NCI-H526 (cell line): ENCODE data around the gene GRIA4.

ENCODE experiments used
- DNase-seq, 2 experiments: peaks; one replicate each; lab custom pipeline; 2025; lab: John Stamatoyannopoulos, UW

The GRIA4 gene

GRCh38 chr11:105860105-105860504, 250.2 kb downstream of the GRIA4 start:
- DNase-seq = no peak

- peak in 1 of 2 experiments; percentile 31 for DNase-seq
Measured at GRCh38 chr11:105861225-105861624, 251.4 kb downstream of the GRIA4 start.

GRCh38 chr11:105862736-105863367, 253.0 kb downstream of the GRIA4 start:
- peak; percentile 75 to 89 for DNase-seq

- no peak for DNase-seq
Measured at GRCh38 chr11:105863523-105863922, 253.7 kb downstream of the GRIA4 start.

GRCh38 chr11:105867742-105868141, 257.9 kb downstream of the GRIA4 start:
- DNase-seq = no peak

GRCh38 chr11:105868762-105869285, 259.0 kb downstream of the GRIA4 start:
- no peak for DNase-seq

GRCh38 chr11:105870516-105871113, 260.7 kb downstream of the GRIA4 start:
- no peak for DNase-seq

GRCh38 chr11:105878510-105878909, 268.6 kb downstream of the GRIA4 start:
- no peak for DNase-seq

GRCh38 chr11:105878927-105879326, 269.1 kb downstream of the GRIA4 start:
- peak; percentile 56 to 58 for DNase-seq

- no peak for DNase-seq
Measured at GRCh38 chr11:105881027-105881426, 271.2 kb downstream of the GRIA4 start.

GRCh38 chr11:105884436-105884835, 274.6 kb downstream of the GRIA4 start:
- DNase-seq = no peak

- DNase-seq = no peak
Measured at GRCh38 chr11:105891685-105892084, 281.8 kb downstream of the GRIA4 start.

- no peak for DNase-seq
Measured at GRCh38 chr11:105897161-105897560, 287.3 kb downstream of the GRIA4 start.

GRCh38 chr11:105899772-105900171, 289.9 kb downstream of the GRIA4 start:
- no peak for DNase-seq

GRCh38 chr11:105900515-105901035, 290.7 kb downstream of the GRIA4 start:
- DNase-seq = no peak

- DNase-seq = peak; percentile 65 to 79
Measured at GRCh38 chr11:105903113-105903512, 293.2 kb downstream of the GRIA4 start.

- no peak for DNase-seq
Measured at GRCh38 chr11:105906517-105906916, 296.6 kb downstream of the GRIA4 start.

GRCh38 chr11:105907319-105907718, 297.4 kb downstream of the GRIA4 start:
- DNase-seq = no peak

GRCh38 chr11:105910095-105910715, 300.3 kb downstream of the GRIA4 start:
- no peak for DNase-seq

- DNase-seq = no peak
Measured at GRCh38 chr11:105911454-105911853, 301.6 kb downstream of the GRIA4 start.

GRCh38 chr11:105912666-105913065, 302.8 kb downstream of the GRIA4 start:
- no peak for DNase-seq

- no peak for DNase-seq
Measured at GRCh38 chr11:105915021-105915420, 305.1 kb downstream of the GRIA4 start.

- DNase-seq = no peak
Measured at GRCh38 chr11:105918039-105918438, 308.2 kb downstream of the GRIA4 start.
